ENCODE results near the gene LOC128125822.
"Not testable (repeated sequence)": the region's sequence is repeated elsewhere in the genome, so short reads cannot be mapped to it uniquely, and the experiment has no call there.

LOC128125822 gene

GRCh38 chr6:63572044-63572746 lies at the start of gene LOC128125822, which contains the start of gene PTP4A1:
Gene LOC128125822 (plus strand): TSS chr6:63572480.
Gene PTP4A1 (plus strand): TSS chr6:63572480. CDS start chr6:63576881, 4,401 bp downstream.
- peak; percentile 90 for DNase-seq

GRCh38 chr6:63522911-63523287 lies 49.4 kb upstream of the LOC128125822 start:
- not testable (repeated sequence) for DNase-seq

GRCh38 chr6:63523630-63524029 lies 48.6 kb upstream of the LOC128125822 start:
- no peak for DNase-seq

- DNase-seq = no peak
Observed at GRCh38 chr6:63525186-63525878, 46.9 kb upstream of the LOC128125822 start.

DNA sequence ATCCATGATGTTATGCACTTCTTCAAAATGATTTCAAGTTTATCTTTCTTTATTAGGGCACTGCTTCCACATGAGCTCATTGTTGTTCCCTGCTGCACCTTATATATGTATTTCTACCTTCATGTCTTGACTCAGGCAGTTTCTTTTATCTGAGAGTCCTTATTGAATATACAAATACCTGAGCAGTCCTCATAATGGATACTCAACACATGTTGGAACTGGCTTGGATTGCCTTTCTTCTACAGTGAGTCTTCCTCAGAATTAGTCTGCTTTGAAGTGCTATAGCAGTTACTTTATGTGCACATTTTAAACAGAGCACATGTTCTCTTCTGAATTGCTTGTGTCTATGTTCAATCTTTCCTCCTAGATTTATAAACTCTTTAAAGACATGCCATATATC lies 45.3 kb upstream of the LOC128125822 start:
- DNase-seq = no peak

DNA sequence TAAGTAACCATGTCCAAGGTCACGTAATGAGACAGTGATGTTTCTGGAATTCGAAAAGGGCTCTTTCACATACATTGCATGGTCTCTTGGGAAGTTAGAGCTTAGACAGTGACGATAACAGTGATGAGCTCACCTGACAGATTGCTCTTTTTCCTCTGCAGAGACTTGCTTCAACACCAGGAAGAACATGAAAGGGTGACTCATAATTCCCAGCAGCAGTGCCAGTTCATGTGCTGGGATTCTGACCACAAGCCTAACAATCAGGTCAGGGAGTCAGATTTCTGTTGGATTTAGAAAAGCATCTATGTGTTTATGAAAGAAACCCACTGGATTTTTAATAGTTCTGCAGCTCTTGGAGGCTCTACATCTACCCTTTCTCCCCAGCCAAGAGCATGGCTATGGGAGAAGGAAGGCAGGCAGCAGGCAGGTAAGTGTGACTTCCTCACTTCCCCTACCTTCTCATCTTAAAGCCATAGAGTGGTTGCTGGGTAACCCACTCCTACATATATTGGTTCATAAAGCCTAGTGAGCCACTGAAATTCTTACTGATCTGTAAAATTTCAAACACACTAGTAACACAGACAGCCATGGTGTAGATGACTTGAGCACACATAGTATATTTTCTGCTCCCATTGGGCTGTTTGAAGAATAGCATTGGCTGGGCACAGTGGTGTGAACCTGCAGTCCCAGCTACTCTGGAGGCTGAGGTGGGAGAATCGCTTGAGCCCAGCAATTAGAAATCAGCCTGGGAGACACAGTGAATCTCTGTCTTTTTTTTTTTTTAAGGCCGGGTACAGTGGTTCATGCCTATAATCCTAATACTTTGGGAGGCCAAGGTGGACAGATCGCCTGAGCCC lies 44.4 kb upstream of the LOC128125822 start:
- peak; percentile 56 for DNase-seq

- DNase-seq = no peak
Observed at GRCh38 chr6:63529498-63529897, 42.8 kb upstream of the LOC128125822 start.

- no peak for DNase-seq
Observed at GRCh38 chr6:63530182-63530581, 42.1 kb upstream of the LOC128125822 start.

DNA sequence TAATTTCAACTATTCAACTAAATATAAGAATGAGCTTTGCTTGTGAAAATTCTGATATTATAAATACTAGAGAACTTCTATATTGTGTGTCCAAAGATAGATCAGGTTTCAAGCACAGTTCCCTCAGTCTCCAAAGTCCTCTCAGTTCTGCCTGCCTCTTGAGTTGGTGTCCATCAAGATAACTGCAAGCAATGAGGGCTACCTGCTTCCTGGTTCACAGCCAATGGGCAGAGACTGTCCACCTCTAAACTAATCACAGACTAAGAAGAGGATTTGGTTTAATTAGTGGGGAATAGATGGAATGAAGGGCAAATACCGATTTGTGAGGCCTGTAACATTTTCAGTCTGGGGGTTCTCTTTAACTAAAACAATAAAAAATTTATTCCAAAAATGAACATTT lies 41.3 kb upstream of the LOC128125822 start:
- DNase-seq = no peak

GRCh38 chr6:63533026-63533425 lies 39.3 kb upstream of the LOC128125822 start:
- DNase-seq = no peak

- no peak for DNase-seq
Observed at GRCh38 chr6:63533952-63534351, 38.3 kb upstream of the LOC128125822 start.

GRCh38 chr6:63537201-63537958 lies 34.9 kb upstream of the LOC128125822 start:
- no peak for DNase-seq

- DNase-seq = no peak
Observed at GRCh38 chr6:63537959-63538300, 34.4 kb upstream of the LOC128125822 start.

- DNase-seq = no peak
Observed at GRCh38 chr6:63538550-63538949, 33.7 kb upstream of the LOC128125822 start.

DNA sequence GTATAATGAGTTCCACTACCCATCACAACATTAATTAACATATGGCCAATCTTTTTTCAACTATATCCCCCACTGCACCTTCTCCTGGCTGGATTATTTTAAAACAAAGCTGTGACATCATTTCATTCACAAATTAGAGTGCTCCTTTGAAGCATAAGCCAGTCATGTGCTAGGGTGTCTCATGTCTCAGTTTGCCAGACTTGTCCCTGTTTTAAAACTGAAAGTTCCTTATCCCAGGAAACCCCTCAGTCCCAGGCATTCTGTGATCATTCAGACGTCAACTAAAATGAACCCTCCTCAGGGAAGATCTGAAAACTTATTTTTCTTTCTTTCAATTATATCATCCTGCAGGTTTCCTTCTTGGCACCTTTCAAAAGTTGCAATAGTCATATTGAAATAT lies 29.3 kb upstream of the LOC128125822 start:
- DNase-seq = no peak

GRCh38 chr6:63543982-63544381 lies 28.3 kb upstream of the LOC128125822 start:
- no peak for DNase-seq

DNA sequence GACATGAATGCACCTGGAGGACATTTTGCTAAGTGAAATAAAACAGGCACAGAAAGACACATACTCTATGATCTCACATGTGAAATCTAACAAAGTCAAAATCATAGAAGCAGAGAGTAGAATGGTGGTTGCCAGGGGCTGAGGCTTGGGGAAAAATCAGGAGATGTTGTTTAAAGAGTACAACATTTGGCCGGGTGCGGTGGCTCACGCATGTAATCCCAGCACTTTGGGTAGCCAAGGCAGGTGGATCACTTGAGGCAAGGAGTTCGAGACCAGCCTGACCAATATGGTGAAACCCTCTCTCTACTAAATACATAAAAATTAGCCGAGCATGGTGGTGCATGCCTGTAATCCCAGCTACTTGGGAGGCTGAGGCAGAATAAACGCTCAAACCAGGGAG lies 26.0 kb upstream of the LOC128125822 start:
- DNase-seq = no peak

- DNase-seq = no peak
Observed at GRCh38 chr6:63546697-63547096, 25.6 kb upstream of the LOC128125822 start.

GRCh38 chr6:63549076-63549475 lies 23.2 kb upstream of the LOC128125822 start:
- no peak for DNase-seq

- no peak for DNase-seq
Observed at GRCh38 chr6:63553208-63553607, 19.1 kb upstream of the LOC128125822 start.

- DNase-seq = no peak
Observed at GRCh38 chr6:63553900-63554299, 18.4 kb upstream of the LOC128125822 start.

GRCh38 chr6:63554782-63555181 lies 17.5 kb upstream of the LOC128125822 start:
- no peak for DNase-seq

GRCh38 chr6:63556369-63556768 lies 15.9 kb upstream of the LOC128125822 start:
- DNase-seq = no peak

All from GOT3 (cell line).